Colonic mucosa (tissue), 4 donors: ENCODE measurements around the gene PSMF1. TPM values are rescaled to one million over a fixed set of nuclear protein-coding genes. Genes with fewer than 3 reads are reported as not detected.

ENCODE experiments used
- DNase-seq: peaks from one replicate; pipeline ENCODE4 v3.0.0-alpha.2; 2020
- H3K27ac ChIP-seq: fragments of 200-600 bp; one replicate; pipeline ENCODE4 v1.8.0; 2021
- H3K27me3 ChIP-seq: fragments of 200-600 bp; one replicate; pipeline ENCODE4 v1.8.0; 2021
- H3K36me3 ChIP-seq: fragments of 200-600 bp; one replicate; pipeline ENCODE4 v1.8.0; 2021
- H3K4me1 ChIP-seq: fragments of 200-600 bp; one replicate; pipeline ENCODE4 v1.8.0; 2021; ENCODE audit warnings: mild to moderate bottlenecking
- H3K4me3 ChIP-seq: fragments of 200-600 bp; one replicate; pipeline ENCODE4 v1.8.0; 2021
- H3K9ac ChIP-seq, 2 donors: one replicate each; pipeline ENCODE4 v1.7.0; 2013; ENCODE audit warnings: control low read depth in 2 of 2, low read depth in 2 of 2, low read length in 2 of 2
- H3K9me3 ChIP-seq: fragments of 200-600 bp; one replicate; pipeline ENCODE4 v1.8.0; 2021
- CTCF ChIP-seq: fragments of 200-600 bp; IDR thresholded peaks from one replicate; pipeline ENCODE4 v1.8.0; 2022; ENCODE audit warnings: antibody characterized with exemption, mild to moderate bottlenecking
- intact Hi-C: fragments of 100-400 bp; cut with DNase I; formaldehyde crosslinking; loops from one replicate; pipeline ENCODE4 v1.14.1; 2022
- total RNA-seq, 2 donors: library from RNA; stranded (reverse); fragmentation: NEBNext Ultra II Directional in 1 of 2; extraction: Animal tissue kit (Norgen Biotek cat#: 25700) in 1 of 2; gene quantifications; one replicate each; pipeline ENCODE4 v1.2.1, GENCODE V29; 2021
- donor health status: healthy.
- donor health status: DM: no; HTN: no; CAD: no.
- donor health status: DM: no; HTN: no; CAD: no.

The PSMF1 gene
- total RNA-seq, 2 donors from 2014 or later: 138 to 163 TPM

DNA sequence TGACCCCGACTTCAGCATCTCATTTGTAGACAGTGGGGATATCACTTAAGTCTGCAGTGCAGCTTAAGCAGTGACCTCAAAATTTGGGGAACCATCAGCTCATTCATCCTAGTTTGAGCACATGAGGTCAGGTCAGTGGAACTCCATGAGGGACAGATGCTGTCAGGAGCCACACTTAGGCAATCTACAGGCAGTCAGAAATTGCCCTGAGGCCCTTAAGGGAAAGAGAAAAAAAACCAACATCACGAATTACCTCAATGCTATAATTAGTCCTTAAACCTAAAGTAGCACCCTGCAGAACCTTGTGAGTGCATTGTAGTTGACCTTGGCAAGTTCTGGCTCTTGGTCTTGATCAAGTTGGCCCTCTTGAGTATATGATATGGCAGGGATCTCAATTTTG, 45.3 kb downstream of the PSMF1 start:
- intact Hi-C loops: no loop called here
- peaks cover 14% of the 10 kb centered on the region for H3K36me3 ChIP-seq
- DNase-seq: no peak
- no peaks in the 10 kb centered on the region for H3K9me3 ChIP-seq
- H3K27ac ChIP-seq: no peak overlapping the region
- no peak overlapping the region for H3K4me3 ChIP-seq
- H3K9ac ChIP-seq: no peak overlapping the region
- no peaks in the 10 kb centered on the region for H3K4me1 ChIP-seq
- no peaks in the 10 kb centered on the region for H3K27me3 ChIP-seq
- TF ChIP-seq CTCF: no peak

DNA sequence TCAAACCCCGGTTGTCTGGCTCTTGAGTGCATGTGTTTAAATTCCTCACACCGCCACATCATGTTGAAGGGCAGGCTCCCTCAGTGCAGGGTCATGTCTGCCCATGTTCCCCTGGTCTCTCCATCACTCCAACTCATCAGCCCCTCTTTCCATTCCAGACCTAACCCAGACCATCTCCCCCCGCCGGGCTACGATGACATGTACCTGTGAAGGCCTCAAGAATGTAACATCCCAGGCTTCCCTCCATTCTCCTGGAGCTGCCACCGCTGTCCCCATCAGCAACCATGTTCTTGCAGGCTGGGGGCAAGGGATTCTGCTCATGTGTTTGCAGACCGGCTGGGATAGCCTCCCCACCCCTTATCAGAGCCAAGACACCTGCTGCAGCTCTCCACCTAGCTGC, 46.5 kb downstream of the PSMF1 start:
- peaks cover 14% of the 10 kb centered on the region for H3K36me3 ChIP-seq

GRCh38 chr20:1165521-1165920, 47.1 kb downstream of the PSMF1 start:
- Histone ChIP-seq H3K27me3 (no peaks in the 10 kb centered on the region), H3K4me3 (no peak overlapping the region), H3K36me3 (peaks cover 18% of the 10 kb centered on the region), H3K9ac (no peak overlapping the region), H3K9me3 (no peaks in the 10 kb centered on the region), H3K27ac (no peak overlapping the region), H3K4me1 (no peaks in the 10 kb centered on the region)
- TF ChIP-seq CTCF: no peak
- intact Hi-C loops: no loop called here
- no peak for DNase-seq

More for the DNA sequence above, 46.5 kb downstream of the PSMF1 start:
- Histone ChIP-seq H3K4me1 (no peaks in the 10 kb centered on the region), H3K9ac (no peak overlapping the region), H3K9me3 (no peaks in the 10 kb centered on the region), H3K4me3 (no peak overlapping the region), H3K27me3 (no peaks in the 10 kb centered on the region), H3K27ac (no peak overlapping the region)
- intact Hi-C loops: no loop called here
- no peak for TF ChIP-seq CTCF
- DNase-seq: no peak

DNA sequence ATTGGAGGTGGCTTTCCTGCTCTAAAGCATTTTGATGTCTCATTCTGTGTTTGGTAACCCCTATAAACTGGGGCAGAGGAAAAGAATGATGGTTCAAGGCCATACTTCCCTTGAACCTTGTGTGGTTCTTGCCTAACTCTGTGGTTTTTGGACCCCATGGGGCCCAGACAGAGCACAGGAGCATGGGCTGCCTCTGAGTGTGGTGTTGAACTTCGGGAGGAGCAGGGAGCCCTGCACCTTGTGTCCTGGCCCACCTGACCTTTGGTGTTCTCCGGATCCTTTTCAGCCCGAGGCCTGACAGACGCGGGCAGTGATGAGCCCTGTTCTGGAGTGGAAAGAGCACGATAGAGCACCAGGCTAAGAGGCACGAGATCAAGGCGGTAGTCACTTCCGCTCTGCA, 47.5 kb downstream of the PSMF1 start:
- intact Hi-C loops: no loop called here
- H3K27me3 ChIP-seq: no peaks in the 10 kb centered on the region

GRCh38 chr20:1166948-1167720, 48.7 kb downstream of the PSMF1 start:
- Histone ChIP-seq H3K9ac (no peak overlapping the region), H3K9me3 (no peaks in the 10 kb centered on the region), H3K4me3 (no peak overlapping the region), H3K4me1 (no peaks in the 10 kb centered on the region), H3K36me3 (peaks cover 20% of the 10 kb centered on the region), H3K27me3 (no peaks in the 10 kb centered on the region), H3K27ac (no peak overlapping the region)
- no peak for DNase-seq
- TF ChIP-seq CTCF: no peak
- intact Hi-C loops: no loop called here

More for the DNA sequence above, 47.5 kb downstream of the PSMF1 start:
- Histone ChIP-seq H3K27ac (no peak overlapping the region), H3K9ac (no peak overlapping the region), H3K4me1 (no peaks in the 10 kb centered on the region), H3K4me3 (no peak overlapping the region), H3K9me3 (no peaks in the 10 kb centered on the region), H3K36me3 (peaks cover 19% of the 10 kb centered on the region)
- DNase-seq: no peak
- no peak for TF ChIP-seq CTCF
